Measurements from ENCODE around the gene ELF5.

Gene ELF5

GRCh38 chr11:34493468-34493867, 20.1 kb downstream of the ELF5 start:
- TF ChIP-seq POLR2A (IDR thresholded peaks at IDR 0.05; ENCODE audit: extremely low read depth, insufficient read length), result no peak
- TF ChIP-seq MYC (IDR thresholded peaks at IDR 0.05; ENCODE audit: low read depth, low read length), result no peak
- no peak for TF ChIP-seq CTCF (IDR thresholded peaks at IDR 0.05; ENCODE audit: low read depth, low read length)
- TF ChIP-seq MAX (IDR thresholded peaks at IDR 0.05; ENCODE audit: low read depth, low read length), result no peak
- H3K4me3 ChIP-seq (ENCODE audit: low read depth, low read length), result no peak overlapping the region
- no peak for DNase-seq (ENCODE audit: low read depth)

GRCh38 chr11:34492806-34493414, 20.7 kb downstream of the ELF5 start:
- TF ChIP-seq POLR2A (IDR thresholded peaks at IDR 0.05; ENCODE audit: extremely low read depth, insufficient read length) (no peak), MAX (IDR thresholded peaks at IDR 0.05; ENCODE audit: low read depth, low read length) (no peak), CTCF (IDR thresholded peaks at IDR 0.05; ENCODE audit: low read depth, low read length) (peak; percentile 40), MYC (IDR thresholded peaks at IDR 0.05; ENCODE audit: low read depth, low read length) (no peak)
- peak; percentile 82 for DNase-seq (ENCODE audit: low read depth)
- H3K4me3 ChIP-seq (ENCODE audit: low read depth, low read length), result no peak overlapping the region

GRCh38 chr11:34490304-34490703, 23.3 kb downstream of the ELF5 start:
- H3K4me3 ChIP-seq (ENCODE audit: low read depth, low read length), result no peak overlapping the region
- DNase-seq (ENCODE audit: low read depth), result no peak
- no peak for TF ChIP-seq MAX (IDR thresholded peaks at IDR 0.05; ENCODE audit: low read depth, low read length)
- TF ChIP-seq POLR2A (IDR thresholded peaks at IDR 0.05; ENCODE audit: extremely low read depth, insufficient read length), result no peak

- no peak for DNase-seq (ENCODE audit: low read depth)
Observed at GRCh38 chr11:34488855-34489557, 24.6 kb downstream of the ELF5 start.

GRCh38 chr11:34487430-34487829, 26.2 kb downstream of the ELF5 start:
- TF ChIP-seq POLR2A (IDR thresholded peaks at IDR 0.05; ENCODE audit: extremely low read depth, insufficient read length), result no peak
- no peak for TF ChIP-seq MYC (IDR thresholded peaks at IDR 0.05; ENCODE audit: low read depth, low read length)
- no peak for TF ChIP-seq MAX (IDR thresholded peaks at IDR 0.05; ENCODE audit: low read depth, low read length)
- no peak for TF ChIP-seq CTCF (IDR thresholded peaks at IDR 0.05; ENCODE audit: low read depth, low read length)
- DNase-seq (ENCODE audit: low read depth), result no peak
- H3K4me3 ChIP-seq (ENCODE audit: low read depth, low read length), result no peak overlapping the region

More at GRCh38 chr11:34488855-34489557, 24.6 kb downstream of the ELF5 start:
- no peak overlapping the region for H3K4me3 ChIP-seq (ENCODE audit: low read depth, low read length)
- no peak for TF ChIP-seq MAX (IDR thresholded peaks at IDR 0.05; ENCODE audit: low read depth, low read length)
- TF ChIP-seq CTCF (IDR thresholded peaks at IDR 0.05; ENCODE audit: low read depth, low read length), result no peak
- TF ChIP-seq POLR2A (IDR thresholded peaks at IDR 0.05; ENCODE audit: extremely low read depth, insufficient read length), result no peak
- no peak for TF ChIP-seq MYC (IDR thresholded peaks at IDR 0.05; ENCODE audit: low read depth, low read length)

All from NB4 (cell line).